H9 (cell line): ENCODE measurements around the gene GSN. TPM values are rescaled to one million over a fixed set of nuclear protein-coding genes. Genes with fewer than 3 reads are reported as not detected.

Source experiments
- DNase-seq: peaks from one replicate; pipeline ENCODE4 v3.0.0-alpha.2; 2017
- H2AFZ ChIP-seq: one replicate; pipeline ENCODE4 v1.6.1; 2013; ENCODE audit warnings: mild to moderate bottlenecking, low read length, control low read depth, moderate library complexity
- H2AK5ac ChIP-seq: 2 replicates; pipeline ENCODE4 v1.6.1; 2013; ENCODE audit warnings: low read length, control low read depth, mixed read lengths; ENCODE audit not compliant: insufficient read length
- H2BK120ac ChIP-seq: one replicate; pipeline ENCODE4 v1.6.1; 2013; ENCODE audit warnings: low read depth, mild to moderate bottlenecking, low read length, control low read depth, inconsistent platforms; ENCODE audit not compliant: poor library complexity, severe bottlenecking
- H2BK12ac ChIP-seq: 2 replicates; pipeline ENCODE4 v1.6.1; 2013; ENCODE audit warnings: low read length, control low read depth, mixed read lengths, low read depth; ENCODE audit not compliant: insufficient read length
- H2BK15ac ChIP-seq: 2 replicates; pipeline ENCODE4 v1.6.1; 2013; ENCODE audit warnings: low read depth, low read length, control low read depth
- H2BK20ac ChIP-seq: one replicate; pipeline ENCODE4 v1.6.1; 2013; ENCODE audit warnings: low read depth, mild to moderate bottlenecking, low read length, control low read depth, inconsistent platforms; ENCODE audit not compliant: poor library complexity, severe bottlenecking
- H2BK5ac ChIP-seq: 2 replicates; pipeline ENCODE4 v1.6.1; 2013; ENCODE audit warnings: low read length, control low read depth, mixed read lengths; ENCODE audit not compliant: insufficient read length
- H3K14ac ChIP-seq: 2 replicates; pipeline ENCODE4 v1.6.1; 2013; ENCODE audit warnings: low read length, control low read depth; ENCODE audit not compliant: insufficient read depth
- H3K18ac ChIP-seq: 2 replicates; pipeline ENCODE4 v1.6.1; 2013; ENCODE audit warnings: low read depth, mild to moderate bottlenecking, mixed read lengths, low read length, control low read depth; ENCODE audit not compliant: insufficient read length
- H3K23ac ChIP-seq: 2 replicates; pipeline ENCODE4 v1.6.1; 2013; ENCODE audit warnings: low read length, control low read depth, mixed read lengths, low read depth; ENCODE audit not compliant: insufficient read length
- H3K23me2 ChIP-seq: 2 replicates; pipeline ENCODE4 v1.6.1; 2013; ENCODE audit warnings: low read depth, mild to moderate bottlenecking, mixed read lengths, low read length, control low read depth; ENCODE audit not compliant: insufficient read length, poor library complexity, severe bottlenecking
- H3K27ac ChIP-seq: 2 replicates; pipeline ENCODE4 v1.5.1; 2013; ENCODE audit warnings: low read length, control low read depth, mixed read lengths, low read depth; ENCODE audit not compliant: insufficient read length
- H3K27me3 ChIP-seq: 2 replicates; pipeline ENCODE4 v1.6.1; 2013; ENCODE audit warnings: low read length, control low read depth, inconsistent platforms; ENCODE audit not compliant: insufficient read depth
- H3K4ac ChIP-seq: 2 replicates; pipeline ENCODE4 v1.6.1; 2013; ENCODE audit warnings: low read depth, mild to moderate bottlenecking, control low read depth, inconsistent platforms, low read length, moderate library complexity
- H3K4me1 ChIP-seq: 2 replicates; pipeline ENCODE4 v1.6.1; 2013; ENCODE audit warnings: low read length, control low read depth, inconsistent platforms; ENCODE audit not compliant: insufficient read depth
- H3K4me2 ChIP-seq: 2 replicates; pipeline ENCODE4 v1.6.1; 2013; ENCODE audit warnings: low read length, control low read depth, mixed read lengths; ENCODE audit not compliant: insufficient read length, insufficient read depth
- H3K56ac ChIP-seq: 2 replicates; pipeline ENCODE4 v1.6.1; 2013; ENCODE audit warnings: low read depth, mild to moderate bottlenecking, mixed read lengths, low read length, control low read depth; ENCODE audit not compliant: insufficient read length
- H3K79me1 ChIP-seq: 2 replicates; pipeline ENCODE4 v1.6.1; 2013; ENCODE audit warnings: low read depth, mild to moderate bottlenecking, moderate library complexity, low read length, control low read depth, inconsistent platforms; ENCODE audit not compliant: insufficient read depth, poor library complexity, severe bottlenecking
- H3K79me2 ChIP-seq: 2 replicates; pipeline ENCODE4 v1.6.1; 2013; ENCODE audit warnings: low read length, control low read depth, inconsistent platforms; ENCODE audit not compliant: insufficient read depth
- H3K9ac ChIP-seq: 2 replicates; pipeline ENCODE4 v1.6.1; 2013; ENCODE audit warnings: low read length, control low read depth, mixed read lengths; ENCODE audit not compliant: insufficient read length; ENCODE audit errors: extremely low read depth
- H3K9me3 ChIP-seq: one replicate; pipeline ENCODE4 v1.6.1; 2013; ENCODE audit warnings: low read depth, low read length, inconsistent platforms; ENCODE audit not compliant: control insufficient read depth
- H3T11ph ChIP-seq: one replicate; pipeline ENCODE4 v1.6.1; 2013; ENCODE audit warnings: mild to moderate bottlenecking, low read length, control low read depth, inconsistent platforms
- H4K20me1 ChIP-seq: one replicate; pipeline ENCODE4 v1.6.1; 2013; ENCODE audit not compliant: control insufficient read depth, insufficient read length, insufficient read depth
- H4K5ac ChIP-seq: 2 replicates; pipeline ENCODE4 v1.6.1; 2013; ENCODE audit warnings: low read depth, mild to moderate bottlenecking, mixed read lengths, low read length, control low read depth; ENCODE audit not compliant: insufficient read length
- H4K8ac ChIP-seq: replicated peaks from 2 replicates; pipeline ENCODE4 v1.6.1; 2013; ENCODE audit warnings: low read length, control low read depth, mixed read lengths, low read depth; ENCODE audit not compliant: insufficient read length
- H4K91ac ChIP-seq: 2 replicates; pipeline ENCODE4 v1.6.1; 2013; ENCODE audit warnings: low read depth, mild to moderate bottlenecking, moderate library complexity, mixed read lengths, low read length, control low read depth; ENCODE audit not compliant: insufficient read length
- H3K27ac Mint-ChIP-seq, 3 experiments: 2 replicates in 2 of 3; 3 replicates in 1 of 3; pipeline ENCODE4 v1.8.0; 2020 to 2021; ENCODE audit warnings: mixed read lengths in 3 of 3, mild to moderate bottlenecking in 1 of 3, moderate library complexity in 1 of 3
- H3K27me3 Mint-ChIP-seq: 2 replicates; pipeline ENCODE4 v1.8.0; 2021; ENCODE audit warnings: low read depth, mild to moderate bottlenecking, moderate library complexity, mixed read lengths
- H3K36me3 Mint-ChIP-seq, 3 experiments: 2 replicates in 2 of 3; 3 replicates in 1 of 3; pipeline ENCODE4 v1.8.0; 2020 to 2021; ENCODE audit warnings: low read depth in 3 of 3, mixed read lengths in 3 of 3; ENCODE audit not compliant: insufficient read depth in 1 of 3
- H3K4me1 Mint-ChIP-seq, 2 experiments: 2 replicates each; pipeline ENCODE4 v1.8.0; 2020; ENCODE audit warnings: mixed read lengths in 2 of 2
- H3K4me3 Mint-ChIP-seq, 2 experiments: 2 replicates in 1 of 2; 3 replicates in 1 of 2; pipeline ENCODE4 v1.8.0; 2020 to 2021; ENCODE audit warnings: mild to moderate bottlenecking in 2 of 2, mixed read lengths in 2 of 2, moderate library complexity in 1 of 2
- H3K9me3 Mint-ChIP-seq, 2 experiments: 2 replicates in 1 of 2; 3 replicates in 1 of 2; pipeline ENCODE4 v1.8.0; 2020; ENCODE audit warnings: mild to moderate bottlenecking in 2 of 2, mixed read lengths in 2 of 2, moderate library complexity in 1 of 2
- WGBS: extraction: QIAGEN DNeasy Blood & Tissue Kit; methylation state at CpG from one replicate; pipeline ENCODE4 v1.1.7; 2013; ENCODE audit warnings: missing lambda C conversion rate, low lambda C conversion rate, mixed read lengths; ENCODE audit not compliant: insufficient read length; ENCODE audit errors: extremely low coverage; 5-methylcytosine and 5-hydroxymethylcytosine counted together
- total RNA-seq: library from RNA; stranded (reverse); gene quantifications from 2 replicates; pipeline ENCODE4 v1.2.1, GENCODE V29; 2021
- TF ChIP-seq, protein P1 (sequence below): fragments of 200-600 bp; sonication (generic); conservative IDR thresholded peaks from 3 replicates; pipeline ENCODE4 v1.8.0; 2021; ENCODE audit warnings: antibody characterized with exemption, mild to moderate bottlenecking

GSN gene
- total RNA-seq, 1 experiment from 2014 or later = 14.9 TPM

DNA sequence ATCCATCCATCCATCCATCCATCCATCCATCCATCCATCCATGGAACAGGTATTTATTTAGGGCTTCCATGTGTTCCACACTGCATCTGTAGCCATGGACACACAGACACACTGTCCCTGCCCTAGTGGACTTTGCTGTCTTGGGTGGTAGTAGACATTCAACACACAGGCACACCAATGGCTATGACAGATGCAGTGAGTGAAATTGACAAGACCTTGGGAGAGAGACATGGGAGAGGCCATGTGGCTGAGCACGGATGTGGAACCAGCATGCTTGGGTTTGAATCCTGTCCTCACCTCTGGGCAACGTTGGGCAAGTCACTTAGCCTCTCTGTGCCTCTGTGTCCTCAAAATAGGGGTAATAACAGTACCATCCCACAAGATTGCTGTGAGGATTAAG, 56.8 kb downstream of the GSN start:
- Histone ChIP-seq H3K79me2 (no peaks in the 10 kb centered on the region), H3K18ac (no peak overlapping the region), H3K23me2 (no peaks in the 10 kb centered on the region), H2BK12ac (no peak overlapping the region), H3K14ac (no peak overlapping the region), H3K79me1 (no peaks in the 10 kb centered on the region), H3K9me3 (no peaks in the 10 kb centered on the region), H4K5ac (no peak overlapping the region), H2AFZ (no peak overlapping the region), H2AK5ac (no peak overlapping the region), H4K20me1 (no peaks in the 10 kb centered on the region), H3K4me2 (no peak overlapping the region), H3T11ph (no peak overlapping the region), H2BK120ac (no peak overlapping the region), H3K23ac (no peak overlapping the region), H3K27me3 (no peaks in the 10 kb centered on the region), H3K9ac (no peak overlapping the region), H2BK5ac (no peak overlapping the region), H2BK20ac (no peak overlapping the region), H3K4me1 (no peaks in the 10 kb centered on the region), H4K8ac (no peak overlapping the region), H3K27ac (no peak overlapping the region), H2BK15ac (no peak overlapping the region), H4K91ac (no peak overlapping the region), H3K4ac (no peak overlapping the region), H3K56ac (no peak overlapping the region)
- peaks cover 0 to 9% of the 10 kb centered on the region in 2 experiments; a peak in 1 of 4 replicates for H3K4me1 Mint-ChIP-seq
- H3K36me3 Mint-ChIP-seq = peaks cover 0 to 16% (median 6%) of the 10 kb centered on the region in 3 experiments; a peak in 3 of 7 replicates
- no peak overlapping the region for H3K4me3 Mint-ChIP-seq
- TF ChIP-seq, protein P1, sequence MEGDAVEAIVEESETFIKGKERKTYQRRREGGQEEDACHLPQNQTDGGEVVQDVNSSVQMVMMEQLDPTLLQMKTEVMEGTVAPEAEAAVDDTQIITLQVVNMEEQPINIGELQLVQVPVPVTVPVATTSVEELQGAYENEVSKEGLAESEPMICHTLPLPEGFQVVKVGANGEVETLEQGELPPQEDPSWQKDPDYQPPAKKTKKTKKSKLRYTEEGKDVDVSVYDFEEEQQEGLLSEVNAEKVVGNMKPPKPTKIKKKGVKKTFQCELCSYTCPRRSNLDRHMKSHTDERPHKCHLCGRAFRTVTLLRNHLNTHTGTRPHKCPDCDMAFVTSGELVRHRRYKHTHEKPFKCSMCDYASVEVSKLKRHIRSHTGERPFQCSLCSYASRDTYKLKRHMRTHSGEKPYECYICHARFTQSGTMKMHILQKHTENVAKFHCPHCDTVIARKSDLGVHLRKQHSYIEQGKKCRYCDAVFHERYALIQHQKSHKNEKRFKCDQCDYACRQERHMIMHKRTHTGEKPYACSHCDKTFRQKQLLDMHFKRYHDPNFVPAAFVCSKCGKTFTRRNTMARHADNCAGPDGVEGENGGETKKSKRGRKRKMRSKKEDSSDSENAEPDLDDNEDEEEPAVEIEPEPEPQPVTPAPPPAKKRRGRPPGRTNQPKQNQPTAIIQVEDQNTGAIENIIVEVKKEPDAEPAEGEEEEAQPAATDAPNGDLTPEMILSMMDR = no peak
- H3K27ac Mint-ChIP-seq = no peak overlapping the region
- no CpG with 5 or more reads among the region's 2 CpGs for WGBS
- no peaks in the 10 kb centered on the region; the same call in none of the 2 replicates for H3K27me3 Mint-ChIP-seq
- no peak for DNase-seq
- no peaks in the 10 kb centered on the region for H3K9me3 Mint-ChIP-seq
